Measurements from ENCODE around the gene SLC6A4. TPM values are rescaled to one million over a fixed set of nuclear protein-coding genes. Genes with fewer than 3 reads are reported as not detected.

The SLC6A4 gene
- total RNA-seq (not detected), polyA plus RNA-seq (not detected)

- Histone ChIP-seq H3K27me3 (ENCODE audit: insufficient read depth, low read length) (peaks cover 16% of the 10 kb centered on the region), H3K4me3 (ENCODE audit: low read length in 2 of 2) (no peak within 1 kb of the TSS), H3K9me3 (ENCODE audit: control insufficient read depth in 1 of 2, low read length in 2 of 2) (no peaks in the 10 kb centered on the region), H3K4me1 (ENCODE audit: insufficient read depth, low read length) (peaks cover 20% of the 10 kb centered on the region), H3K36me3 (ENCODE audit: insufficient read depth, low read length) (no peaks in the 10 kb centered on the region), H3K27ac (ENCODE audit: low read depth, low read length) (no peak within 1 kb of the TSS)
- intact Hi-C loops (cut with micrococcal nuclease) = no loop called here
- peaks cover 18 to 35% (median 24%) of the 10 kb centered on the region in 4 donors for H3K4me1 Mint-ChIP-seq
- peaks cover 46 to 52% of the 10 kb centered on the region in 2 donors for H3K27me3 Mint-ChIP-seq
- POLR2A ChIA-PET (ENCODE audit: partially characterized antibody) = no interaction called here
- H3K36me3 Mint-ChIP-seq = no peaks in the 10 kb centered on the region
- peak within 1 kb of the TSS; percentile 69 to 87 (median 76) for H3K4me3 Mint-ChIP-seq
- no peak for DNase-seq
- CTCF ChIA-PET (ENCODE audit: partially characterized antibody) = interaction anchor here (1.7 kb wide), 1 partner anchor 131 kb away, joined by 5 read pairs; no protein-coding TSS in a partner anchor
- H3K27ac Mint-ChIP-seq = no peak within 1 kb of the TSS
- H3K9me3 Mint-ChIP-seq = peaks cover 0 to 2% (median 0%) of the 10 kb centered on the region in 8 donors
Measured at GRCh38 chr17:30235386-30236296, at the start of gene SLC6A4. Gene SLC6A4, minus strand, starts transcription at chr17:30235697. Its CDS starts 13,739 bp downstream, at chr17:30221958.

- intact Hi-C loops (cut with micrococcal nuclease) = loop anchor here (5.0 to 10.0 kb wide), 2 partner anchors 58 to 114 kb away; no protein-coding TSS in a partner anchor
- no peak overlapping the region for H3K27ac ChIP-seq (ENCODE audit: low read depth, low read length)
- H3K27me3 Mint-ChIP-seq = no peaks in the 10 kb centered on the region
Measured at GRCh38 chr17:30279156-30279555, 43.7 kb upstream of the SLC6A4 start.

GRCh38 chr17:30278032-30278431, 42.5 kb upstream of the SLC6A4 start:
- intact Hi-C loops (cut with micrococcal nuclease) = loop anchor here (1.0 to 10.0 kb wide), 3 partner anchors 59 to 174 kb away; no protein-coding TSS in a partner anchor
- Histone ChIP-seq H3K4me3 (ENCODE audit: low read length in 2 of 2) (no peak overlapping the region), H3K36me3 (ENCODE audit: insufficient read depth, low read length) (peaks cover 26% of the 10 kb centered on the region), H3K4me1 (ENCODE audit: insufficient read depth, low read length) (no peaks in the 10 kb centered on the region), H3K27ac (ENCODE audit: low read depth, low read length) (no peak overlapping the region), H3K9me3 (ENCODE audit: control insufficient read depth in 1 of 2, low read length in 2 of 2) (no peaks in the 10 kb centered on the region), H3K27me3 (ENCODE audit: insufficient read depth, low read length) (no peaks in the 10 kb centered on the region)
- ChIA-PET POLR2A (ENCODE audit: partially characterized antibody) (interaction anchor here (1.0 kb wide), 1 partner anchor 45 kb away, joined by 3 read pairs; no protein-coding TSS in a partner anchor), CTCF (ENCODE audit: partially characterized antibody) (interaction anchor here (0.7 to 1.5 kb wide), 3 partner anchors 58 to 153 kb away, joined by 3 to 11 read pairs (median 3); no protein-coding TSS in a partner anchor)
- Mint-ChIP-seq H3K4me1 (peaks cover 0 to 11% (median 1%) of the 10 kb centered on the region in 4 donors), H3K27me3 (no peaks in the 10 kb centered on the region), H3K9me3 (no peaks in the 10 kb centered on the region), H3K27ac (no peak overlapping the region), H3K4me3 (no peak overlapping the region), H3K36me3 (peaks cover 60 to 71% of the 10 kb centered on the region in 2 donors)
- peak in 1 of 5 donors; percentile 2 for DNase-seq

More at GRCh38 chr17:30279156-30279555, 43.7 kb upstream of the SLC6A4 start:
- Histone ChIP-seq H3K9me3 (ENCODE audit: control insufficient read depth in 1 of 2, low read length in 2 of 2) (no peaks in the 10 kb centered on the region), H3K4me3 (ENCODE audit: low read length in 2 of 2) (no peak overlapping the region), H3K36me3 (ENCODE audit: insufficient read depth, low read length) (peaks cover 23% of the 10 kb centered on the region), H3K27me3 (ENCODE audit: insufficient read depth, low read length) (no peaks in the 10 kb centered on the region), H3K4me1 (ENCODE audit: insufficient read depth, low read length) (no peaks in the 10 kb centered on the region)
- no peak overlapping the region for H3K4me3 Mint-ChIP-seq
- peak overlapping the region in 1 of 7 donors; percentile 3 for H3K27ac Mint-ChIP-seq
- H3K4me1 Mint-ChIP-seq = peaks cover 0 to 12% (median 1%) of the 10 kb centered on the region in 4 donors
- no peaks in the 10 kb centered on the region for H3K9me3 Mint-ChIP-seq
- ChIA-PET CTCF (ENCODE audit: partially characterized antibody) (interaction anchor here (0.7 to 2.5 kb wide), 9 partner anchors 10 to 174 kb away, joined by 3 to 11 read pairs (median 3); partner anchors contain the start of gene BLMH), POLR2A (ENCODE audit: partially characterized antibody) (no interaction called here)
- no peak for DNase-seq
- peaks cover 58 to 70% of the 10 kb centered on the region in 2 donors for H3K36me3 Mint-ChIP-seq

- Mint-ChIP-seq H3K27me3 (no peaks in the 10 kb centered on the region), H3K4me1 (peaks cover 0 to 10% (median 1%) of the 10 kb centered on the region in 4 donors), H3K4me3 (no peak overlapping the region), H3K9me3 (no peaks in the 10 kb centered on the region), H3K27ac (peak overlapping the region in 1 of 7 donors; percentile 63), H3K36me3 (peaks cover 70 to 77% of the 10 kb centered on the region in 2 donors)
- POLR2A ChIA-PET (ENCODE audit: partially characterized antibody) = no interaction called here
- Histone ChIP-seq H3K27ac (ENCODE audit: low read depth, low read length) (no peak overlapping the region), H3K36me3 (ENCODE audit: insufficient read depth, low read length) (peaks cover 42% of the 10 kb centered on the region), H3K9me3 (ENCODE audit: control insufficient read depth in 1 of 2, low read length in 2 of 2) (no peaks in the 10 kb centered on the region), H3K27me3 (ENCODE audit: insufficient read depth, low read length) (no peaks in the 10 kb centered on the region), H3K4me3 (ENCODE audit: low read length in 2 of 2) (no peak overlapping the region), H3K4me1 (ENCODE audit: insufficient read depth, low read length) (no peaks in the 10 kb centered on the region)
- intact Hi-C loops (cut with micrococcal nuclease) = loop anchor here (5.0 to 10.0 kb wide), 2 partner anchors 61 to 111 kb away; no protein-coding TSS in a partner anchor
- DNase-seq = no peak
- CTCF ChIA-PET (ENCODE audit: partially characterized antibody) = interaction anchor here (6.4 kb wide), 1 partner anchor 61 kb away, joined by 27 read pairs; no protein-coding TSS in a partner anchor
Measured at GRCh38 chr17:30275911-30276310, 40.4 kb upstream of the SLC6A4 start.

- H3K27ac Mint-ChIP-seq = peak overlapping the region in 1 of 7 donors; percentile 31
- ChIA-PET POLR2A (ENCODE audit: partially characterized antibody) (no interaction called here), CTCF (ENCODE audit: partially characterized antibody) (interaction anchor here (1.0 to 6.4 kb wide), 5 partner anchors 62 to 170 kb away, joined by 3 to 27 read pairs (median 6); no protein-coding TSS in a partner anchor)
- H3K4me1 Mint-ChIP-seq = peaks cover 0 to 8% (median 1%) of the 10 kb centered on the region in 4 donors
- Histone ChIP-seq H3K27ac (ENCODE audit: low read depth, low read length) (no peak overlapping the region), H3K4me1 (ENCODE audit: insufficient read depth, low read length) (no peaks in the 10 kb centered on the region), H3K36me3 (ENCODE audit: insufficient read depth, low read length) (peaks cover 46% of the 10 kb centered on the region), H3K27me3 (ENCODE audit: insufficient read depth, low read length) (no peaks in the 10 kb centered on the region), H3K4me3 (ENCODE audit: low read length in 2 of 2) (no peak overlapping the region), H3K9me3 (ENCODE audit: control insufficient read depth in 1 of 2, low read length in 2 of 2) (no peaks in the 10 kb centered on the region)
- no peaks in the 10 kb centered on the region for H3K9me3 Mint-ChIP-seq
- no peak for DNase-seq
- H3K36me3 Mint-ChIP-seq = peaks cover 70 to 76% of the 10 kb centered on the region in 2 donors
- intact Hi-C loops (cut with micrococcal nuclease) = loop anchor here (5.0 to 10.0 kb wide), 2 partner anchors 62 to 110 kb away; no protein-coding TSS in a partner anchor
- H3K27me3 Mint-ChIP-seq = no peaks in the 10 kb centered on the region
- no peak overlapping the region for H3K4me3 Mint-ChIP-seq
Measured at GRCh38 chr17:30274887-30275286, 39.4 kb upstream of the SLC6A4 start.

GRCh38 chr17:30273373-30273772, 37.9 kb upstream of the SLC6A4 start:
- ChIA-PET POLR2A (ENCODE audit: partially characterized antibody) (interaction anchor here (0.7 kb wide), 1 partner anchor 137 kb away, joined by 3 read pairs; no protein-coding TSS in a partner anchor), CTCF (ENCODE audit: partially characterized antibody) (interaction anchor here (1.0 to 6.4 kb wide), 5 partner anchors 62 to 169 kb away, joined by 5 to 27 read pairs (median 6); no protein-coding TSS in a partner anchor)
- H3K4me3 ChIP-seq (ENCODE audit: low read length in 2 of 2) = no peak overlapping the region
- H3K4me3 Mint-ChIP-seq = no peak overlapping the region
- H3K9me3 Mint-ChIP-seq = no peaks in the 10 kb centered on the region
- H3K9me3 ChIP-seq (ENCODE audit: control insufficient read depth in 1 of 2, low read length in 2 of 2) = no peaks in the 10 kb centered on the region
- peaks cover 36% of the 10 kb centered on the region for H3K36me3 ChIP-seq (ENCODE audit: insufficient read depth, low read length)
- peaks cover 67 to 71% of the 10 kb centered on the region in 2 donors for H3K36me3 Mint-ChIP-seq
- H3K27me3 ChIP-seq (ENCODE audit: insufficient read depth, low read length) = no peaks in the 10 kb centered on the region
- H3K4me1 Mint-ChIP-seq = peaks cover 0 to 6% (median under 1%) of the 10 kb centered on the region in 4 donors
- no peak overlapping the region for H3K27ac ChIP-seq (ENCODE audit: low read depth, low read length)
- no peak for DNase-seq
- intact Hi-C loops (cut with micrococcal nuclease) = loop anchor here (10.0 kb wide), 1 partner anchor 109 kb away; no protein-coding TSS in a partner anchor
- no peaks in the 10 kb centered on the region for H3K27me3 Mint-ChIP-seq
- H3K27ac Mint-ChIP-seq = no peak overlapping the region
- H3K4me1 ChIP-seq (ENCODE audit: insufficient read depth, low read length) = no peaks in the 10 kb centered on the region

All from CD4-positive, alpha-beta memory T cell (primary cell).